Prostate gland (tissue), 2 donors: ENCODE measurements around the gene ADGRL4. TPM values are rescaled to one million over a fixed set of nuclear protein-coding genes. Genes with fewer than 3 reads are reported as not detected.

Experiments used
- DNase-seq: peaks from one replicate; pipeline ENCODE4 v3.0.0-alpha.2; 2019; ENCODE audit warnings: low spot score
- H3K27ac ChIP-seq, 2 donors: fragments of 200-600 bp; sonication (generic); 2 replicates each; pipeline ENCODE4 v1.5.1; 2017 to 2019
- H3K27me3 ChIP-seq: fragments of 200-600 bp; sonication (generic); replicated peaks from 2 replicates; pipeline ENCODE4 v1.5.1; 2019; ENCODE audit not compliant: insufficient read depth
- H3K36me3 ChIP-seq, 2 donors: fragments of 200-600 bp; sonication (generic); 1 replicate in 1 of 2; 2 replicates in 1 of 2; pipeline versions ENCODE4 v1.5.1 to v1.8.1; 2017 to 2019
- H3K4me1 ChIP-seq: fragments of 200-600 bp; sonication (generic); replicated peaks from 2 replicates; pipeline ENCODE4 v1.5.1; 2019
- H3K4me3 ChIP-seq, 2 donors: fragments of 200-600 bp; sonication (generic); 2 replicates each; pipeline ENCODE4 v1.5.1; 2017 to 2019
- H3K9me3 ChIP-seq: fragments of 200-600 bp; sonication (generic); 2 replicates; pipeline ENCODE4 v1.5.1; 2017
- POLR2A ChIP-seq: fragments of 450-650 bp; IDR thresholded peaks from one replicate; pipeline ENCODE4 v1.6.1; 2016; ENCODE audit warnings: antibody characterized with exemption, mild to moderate bottlenecking
- POLR2AphosphoS5 ChIP-seq: sonication (generic); formaldehyde crosslinking; IDR thresholded peaks from one replicate; pipeline ENCODE4 v1.6.1; 2017; ENCODE audit warnings: antibody characterized with exemption
- WGBS: methylation state at CpG from one replicate; pipeline ENCODE4 v1.1.5; 2018; 5-methylcytosine and 5-hydroxymethylcytosine counted together
- intact Hi-C: fragments of 100-400 bp; cut with DNase I; formaldehyde crosslinking; loops from one replicate; pipeline ENCODE4 v1.14.2; 2022
- total RNA-seq, 2 donors: library from RNA; depleted of rRNA; stranded (reverse); fragments of >200 nt; gene quantifications; one replicate each; pipeline ENCODE4 v1.1.0, GENCODE V29; 2016
- TF ChIP-seq, protein P1 (sequence below), 4 experiments: fragments of 200-600 bp in 2 of 4; fragments of 450-650 bp in 2 of 4; sonication (generic) in 2 of 4; IDR thresholded peaks; 1 replicate in 3 of 4; 2 replicates in 1 of 4; pipeline ENCODE4 v1.5.1; 2016 to 2019; ENCODE audit warnings: antibody characterized with exemption in 4 of 4, mild to moderate bottlenecking in 2 of 4, moderate library complexity in 2 of 4

ADGRL4 gene
- 10 to 100 TPM in 1 of 2 donors, 1 to 10 TPM in 1; 5.8 to 15.2 TPM for total RNA-seq

DNA sequence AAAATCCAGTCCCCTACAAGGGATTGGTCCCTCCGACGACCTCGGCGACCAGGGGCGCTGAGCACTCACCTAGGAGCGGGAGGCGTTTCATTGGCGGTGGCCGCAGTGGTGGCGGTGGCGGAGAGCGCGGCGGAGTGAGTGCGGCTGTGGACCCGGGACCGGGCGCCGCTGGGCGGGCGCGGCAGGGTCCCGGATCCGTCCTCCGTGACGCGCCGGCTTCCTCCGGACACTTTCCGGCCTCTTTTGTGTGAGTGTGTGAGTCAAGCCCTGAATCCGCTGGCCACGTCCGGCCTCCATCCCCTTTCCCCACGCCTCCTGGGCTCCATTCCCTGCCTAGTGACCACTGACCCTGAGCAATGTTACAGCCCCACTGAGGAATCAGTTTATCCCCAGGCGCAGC, at the start of gene ADGRL4:
TSS of gene ADGRL4 (minus strand) at position 167 of the 400 bp plus-strand sequence. CDS start at position 91, 76 bp downstream.
- Histone ChIP-seq H3K4me1 (no peaks in the 10 kb centered on the region), H3K27ac (no peak within 1 kb of the TSS), H3K9me3 (no peaks in the 10 kb centered on the region), H3K36me3 (no peaks in the 10 kb centered on the region), H3K4me3 (peak within 1 kb of the TSS in 1 of 2 donors; percentile 12), H3K27me3 (no peaks in the 10 kb centered on the region)
- WGBS, result 6% methylated on average over 35 of the region's 35 CpGs
- TF ChIP-seq, protein P1, sequence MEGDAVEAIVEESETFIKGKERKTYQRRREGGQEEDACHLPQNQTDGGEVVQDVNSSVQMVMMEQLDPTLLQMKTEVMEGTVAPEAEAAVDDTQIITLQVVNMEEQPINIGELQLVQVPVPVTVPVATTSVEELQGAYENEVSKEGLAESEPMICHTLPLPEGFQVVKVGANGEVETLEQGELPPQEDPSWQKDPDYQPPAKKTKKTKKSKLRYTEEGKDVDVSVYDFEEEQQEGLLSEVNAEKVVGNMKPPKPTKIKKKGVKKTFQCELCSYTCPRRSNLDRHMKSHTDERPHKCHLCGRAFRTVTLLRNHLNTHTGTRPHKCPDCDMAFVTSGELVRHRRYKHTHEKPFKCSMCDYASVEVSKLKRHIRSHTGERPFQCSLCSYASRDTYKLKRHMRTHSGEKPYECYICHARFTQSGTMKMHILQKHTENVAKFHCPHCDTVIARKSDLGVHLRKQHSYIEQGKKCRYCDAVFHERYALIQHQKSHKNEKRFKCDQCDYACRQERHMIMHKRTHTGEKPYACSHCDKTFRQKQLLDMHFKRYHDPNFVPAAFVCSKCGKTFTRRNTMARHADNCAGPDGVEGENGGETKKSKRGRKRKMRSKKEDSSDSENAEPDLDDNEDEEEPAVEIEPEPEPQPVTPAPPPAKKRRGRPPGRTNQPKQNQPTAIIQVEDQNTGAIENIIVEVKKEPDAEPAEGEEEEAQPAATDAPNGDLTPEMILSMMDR (IDR thresholded peaks at IDR 0.05), result no peak
- TF ChIP-seq POLR2AphosphoS5 (no peak), POLR2A (no peak)
- DNase-seq, result no peak
- intact Hi-C loops, result no loop called here

DNA sequence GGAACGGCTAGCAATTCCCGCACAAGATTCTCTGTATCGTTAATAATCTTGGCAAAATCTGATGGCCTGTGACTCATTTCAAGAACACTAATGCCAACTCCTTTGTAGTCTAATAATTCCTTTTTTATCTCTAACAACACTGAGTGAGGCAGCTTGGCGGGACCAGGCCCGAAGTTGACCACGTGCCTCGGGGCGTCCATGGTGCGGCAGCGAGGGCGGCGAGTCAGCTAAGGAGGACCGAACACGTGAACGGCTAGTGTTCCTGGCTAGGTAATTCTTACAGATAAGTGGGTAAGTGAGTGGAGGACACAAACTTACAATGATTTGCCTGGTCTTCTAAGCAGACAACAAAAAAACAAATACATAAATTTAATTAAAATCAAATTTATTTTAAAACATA, 49.3 kb upstream of the ADGRL4 start:
- no peaks in the 10 kb centered on the region for H3K36me3 ChIP-seq
- H3K9me3 ChIP-seq, result no peaks in the 10 kb centered on the region
- 95% methylated on average over 15 of the region's 15 CpGs for WGBS
- intact Hi-C loops, result no loop called here
- no peak overlapping the region for H3K27ac ChIP-seq
- no peak overlapping the region for H3K4me3 ChIP-seq
- H3K4me1 ChIP-seq, result no peaks in the 10 kb centered on the region
- no peaks in the 10 kb centered on the region for H3K27me3 ChIP-seq
- TF ChIP-seq, protein P1 (IDR thresholded peaks at IDR 0.05), result no peak
- TF ChIP-seq POLR2A (no peak), POLR2AphosphoS5 (no peak)
- DNase-seq, result no peak

DNA sequence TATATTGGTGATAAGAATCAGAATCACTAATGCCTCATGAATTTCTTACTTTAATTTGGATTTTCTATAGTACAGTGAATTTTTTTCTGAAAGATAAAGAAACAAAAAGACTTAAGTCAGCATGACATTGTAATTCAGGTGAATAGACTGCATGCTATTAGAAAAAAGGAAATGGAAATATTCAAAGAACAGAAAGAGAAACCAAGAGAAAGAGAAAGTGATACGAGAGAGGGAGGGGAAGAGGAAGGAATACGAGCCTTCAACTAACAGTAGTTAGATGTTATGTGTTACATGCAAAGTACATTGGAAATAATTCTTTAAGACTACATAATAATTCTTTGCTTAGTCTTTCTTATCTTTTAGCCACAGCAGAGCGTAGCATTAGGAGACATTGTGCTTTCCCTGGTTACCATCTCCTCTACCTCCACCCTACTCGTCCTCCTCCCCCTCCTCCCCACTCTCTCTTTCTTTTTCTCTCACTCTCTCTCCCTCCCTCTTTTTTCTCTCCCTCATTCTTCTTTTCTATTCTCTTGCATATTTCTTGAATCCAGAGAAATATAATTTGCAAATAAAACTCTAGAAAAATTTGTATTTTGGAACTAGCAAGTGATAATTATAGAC, 46.4 kb upstream of the ADGRL4 start:
- no peaks in the 10 kb centered on the region for H3K4me1 ChIP-seq
- no peak overlapping the region for H3K27ac ChIP-seq
- no peak for DNase-seq
- H3K9me3 ChIP-seq, result no peaks in the 10 kb centered on the region
- H3K27me3 ChIP-seq, result no peaks in the 10 kb centered on the region
- no peaks in the 10 kb centered on the region for H3K36me3 ChIP-seq
- no peak overlapping the region for H3K4me3 ChIP-seq
- 65% methylated on average over 4 of the region's 4 CpGs for WGBS
- TF ChIP-seq POLR2A, result no peak
- TF ChIP-seq, protein P1 (IDR thresholded peaks at IDR 0.05), result no peak
- no peak for TF ChIP-seq POLR2AphosphoS5
- intact Hi-C loops, result no loop called here

DNA sequence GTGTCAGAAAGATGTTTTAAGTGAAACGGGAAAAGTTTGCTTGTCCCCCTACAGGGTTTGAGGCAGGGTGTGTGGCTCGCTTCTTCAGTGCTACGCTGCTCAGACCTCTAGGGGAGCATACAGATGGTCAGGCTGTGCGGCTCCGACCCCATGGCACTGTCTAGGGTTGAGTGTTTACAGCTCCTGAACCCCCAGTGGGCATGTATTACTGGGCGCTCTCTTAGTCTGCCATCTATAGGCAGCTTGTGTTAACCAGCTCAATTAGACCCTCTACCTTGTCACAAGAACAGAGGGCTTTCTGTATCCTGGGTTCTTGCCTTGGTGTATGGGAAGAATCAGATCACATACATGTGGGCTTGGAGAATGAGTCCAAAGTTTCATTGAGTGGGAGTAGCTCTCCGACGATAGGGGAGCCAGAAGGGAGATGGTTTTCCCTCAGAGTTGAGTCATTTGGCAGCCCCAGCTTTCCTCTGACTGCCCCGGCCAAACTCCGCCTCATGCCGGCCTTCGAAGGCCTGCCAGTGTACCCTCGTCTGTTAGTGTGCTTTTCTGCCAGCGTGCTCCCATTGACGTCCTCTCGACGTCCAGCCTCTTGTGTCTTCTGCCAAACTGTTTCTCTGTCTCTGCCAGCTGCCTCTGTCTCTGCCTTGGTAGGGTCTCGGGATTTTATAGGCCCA, 38.6 kb upstream of the ADGRL4 start:
- no peak for TF ChIP-seq POLR2A
- TF ChIP-seq, protein P1 (IDR thresholded peaks at IDR 0.05), result no peak
- Histone ChIP-seq H3K4me3 (no peak overlapping the region), H3K4me1 (no peaks in the 10 kb centered on the region), H3K27me3 (no peaks in the 10 kb centered on the region), H3K36me3 (no peaks in the 10 kb centered on the region), H3K9me3 (no peaks in the 10 kb centered on the region), H3K27ac (no peak overlapping the region)
- DNase-seq, result no peak
- intact Hi-C loops, result no loop called here
- WGBS, result 77% methylated on average over 18 of the region's 18 CpGs

DNA sequence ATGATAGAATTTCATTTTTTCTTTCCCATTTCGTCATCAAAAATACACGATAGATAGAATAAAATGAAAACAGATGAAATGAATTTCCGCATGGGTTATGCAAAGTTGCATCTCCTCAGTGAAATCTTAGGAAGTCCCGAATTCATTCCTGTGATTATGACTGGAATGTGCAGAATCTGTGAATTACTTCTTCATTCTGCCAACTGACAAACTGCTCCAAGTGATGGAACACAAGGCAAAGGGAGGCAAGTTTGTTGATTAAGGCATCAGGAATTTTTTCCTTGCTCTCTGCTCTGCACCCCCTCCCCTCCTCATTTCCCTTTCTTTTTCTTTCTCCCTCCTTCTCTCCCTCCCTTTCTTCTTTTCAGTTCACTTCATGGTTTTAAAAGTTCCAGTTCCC, 37.0 kb upstream of the ADGRL4 start:
- H3K36me3 ChIP-seq, result no peaks in the 10 kb centered on the region
- DNase-seq, result no peak
- no peak overlapping the region for H3K4me3 ChIP-seq
- WGBS, result 62% methylated on average over 4 of the region's 4 CpGs
- intact Hi-C loops, result no loop called here
- H3K27me3 ChIP-seq, result no peaks in the 10 kb centered on the region
- no peak for TF ChIP-seq POLR2A
- TF ChIP-seq, protein P1 (IDR thresholded peaks at IDR 0.05), result no peak
- TF ChIP-seq POLR2AphosphoS5, result no peak
- no peaks in the 10 kb centered on the region for H3K4me1 ChIP-seq
- H3K27ac ChIP-seq, result no peak overlapping the region
- H3K9me3 ChIP-seq, result no peaks in the 10 kb centered on the region
